Measurements from ENCODE around the gene ABHD8. TPM values are rescaled to one million over a fixed set of nuclear protein-coding genes. Genes with fewer than 3 reads are reported as not detected.

Gene ABHD8
- total RNA-seq, 1 donor from 2014 or later, result 6.8 TPM

DNA sequence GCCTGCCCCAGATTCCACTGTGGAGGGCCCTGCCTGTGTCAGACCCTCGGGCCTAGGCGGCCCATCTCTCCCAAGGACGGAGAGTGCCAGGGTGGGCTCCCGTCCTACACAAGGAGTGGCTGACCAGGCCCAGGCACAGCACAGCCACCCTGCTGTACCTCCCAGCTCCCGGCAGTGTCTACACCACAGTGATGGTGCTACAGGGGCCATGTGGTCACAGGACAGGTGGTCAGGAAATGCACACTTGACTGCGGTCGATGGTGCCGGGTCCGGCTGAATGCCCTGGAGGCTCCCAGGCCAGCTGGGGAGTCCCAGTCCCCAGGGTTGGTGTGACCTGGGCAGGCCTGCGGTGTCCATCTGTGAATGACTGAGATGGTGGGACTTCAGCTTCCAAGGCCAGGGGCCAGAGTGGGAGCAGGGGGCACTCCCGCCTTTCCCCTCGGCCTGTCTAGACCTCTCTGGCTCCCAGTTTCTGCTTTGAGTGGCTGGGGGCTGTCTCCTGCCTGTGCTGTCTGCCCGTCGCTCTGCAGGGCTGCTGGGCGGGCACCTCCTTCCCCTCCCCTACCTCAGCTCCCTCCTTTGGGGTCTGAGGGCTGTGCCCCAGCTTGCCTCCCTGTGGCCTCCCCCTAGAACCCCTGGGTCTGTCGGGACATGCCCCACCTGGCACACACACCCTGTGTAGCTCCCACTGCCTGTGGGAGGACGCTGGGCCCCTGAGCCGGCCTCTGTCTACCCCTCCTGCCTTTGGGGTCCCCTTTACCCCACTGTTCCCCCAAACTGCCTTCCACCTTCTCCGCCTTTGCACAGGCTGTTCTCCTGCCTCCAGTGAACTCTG, 18.6 kb upstream of the ABHD8 start:
- H3K4me1 ChIP-seq (ENCODE audit: control insufficient read depth in 3 of 3, insufficient read depth in 3 of 3, low read length in 3 of 3), result peaks cover 0 to 4% (median 3%) of the 10 kb centered on the region in 3 donors
- H3K27me3 ChIP-seq (ENCODE audit: control insufficient read depth in 3 of 3, insufficient read depth in 3 of 3, low read length in 3 of 3), result no peaks in the 10 kb centered on the region
- no peak overlapping the region for H3K9ac ChIP-seq (ENCODE audit: low read depth in 1 of 3, low read length in 3 of 3)
- no peak overlapping the region for H3K4me3 ChIP-seq (ENCODE audit: low read length in 3 of 3)
- H3K9me3 ChIP-seq (ENCODE audit: control insufficient read depth in 3 of 3, low read length in 3 of 3), result no peaks in the 10 kb centered on the region
- no peak overlapping the region for H3K27ac ChIP-seq (ENCODE audit: low read depth, low read length)
- peaks cover 18 to 22% (median 20%) of the 10 kb centered on the region in 3 donors for H3K36me3 ChIP-seq (ENCODE audit: control insufficient read depth in 3 of 3, insufficient read depth in 3 of 3, low read length in 3 of 3)

DNA sequence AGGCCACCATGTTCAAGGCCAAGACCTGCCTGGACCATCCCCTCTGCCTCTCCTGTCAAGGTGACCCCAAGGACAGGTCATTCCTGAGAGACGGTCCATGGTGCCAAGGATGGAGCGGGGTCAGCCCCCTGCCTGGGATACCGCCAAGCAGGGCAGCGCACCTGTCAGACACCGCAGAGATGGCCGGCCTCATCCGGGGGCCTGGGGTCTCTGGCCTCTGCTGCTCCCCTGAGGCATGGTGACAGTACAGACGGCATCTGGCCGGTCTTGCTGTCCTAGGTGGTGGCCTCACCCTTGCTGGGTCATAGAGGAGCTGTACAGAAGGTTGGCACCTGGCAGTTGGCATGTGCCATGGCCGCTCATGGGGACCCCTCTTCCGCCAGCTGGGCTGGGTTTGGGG, 17.2 kb upstream of the ABHD8 start:
- H3K4me3 ChIP-seq (ENCODE audit: low read length in 3 of 3), result no peak overlapping the region
- H3K27me3 ChIP-seq (ENCODE audit: control insufficient read depth in 3 of 3, insufficient read depth in 3 of 3, low read length in 3 of 3), result no peaks in the 10 kb centered on the region
- no peak overlapping the region for H3K27ac ChIP-seq (ENCODE audit: low read depth, low read length)
- peaks cover 21 to 28% (median 25%) of the 10 kb centered on the region in 3 donors for H3K36me3 ChIP-seq (ENCODE audit: control insufficient read depth in 3 of 3, insufficient read depth in 3 of 3, low read length in 3 of 3)
- peaks cover 0 to 4% (median 3%) of the 10 kb centered on the region in 3 donors for H3K4me1 ChIP-seq (ENCODE audit: control insufficient read depth in 3 of 3, insufficient read depth in 3 of 3, low read length in 3 of 3)
- no peaks in the 10 kb centered on the region for H3K9me3 ChIP-seq (ENCODE audit: control insufficient read depth in 3 of 3, low read length in 3 of 3)
- no peak overlapping the region for H3K9ac ChIP-seq (ENCODE audit: low read depth in 1 of 3, low read length in 3 of 3)

DNA sequence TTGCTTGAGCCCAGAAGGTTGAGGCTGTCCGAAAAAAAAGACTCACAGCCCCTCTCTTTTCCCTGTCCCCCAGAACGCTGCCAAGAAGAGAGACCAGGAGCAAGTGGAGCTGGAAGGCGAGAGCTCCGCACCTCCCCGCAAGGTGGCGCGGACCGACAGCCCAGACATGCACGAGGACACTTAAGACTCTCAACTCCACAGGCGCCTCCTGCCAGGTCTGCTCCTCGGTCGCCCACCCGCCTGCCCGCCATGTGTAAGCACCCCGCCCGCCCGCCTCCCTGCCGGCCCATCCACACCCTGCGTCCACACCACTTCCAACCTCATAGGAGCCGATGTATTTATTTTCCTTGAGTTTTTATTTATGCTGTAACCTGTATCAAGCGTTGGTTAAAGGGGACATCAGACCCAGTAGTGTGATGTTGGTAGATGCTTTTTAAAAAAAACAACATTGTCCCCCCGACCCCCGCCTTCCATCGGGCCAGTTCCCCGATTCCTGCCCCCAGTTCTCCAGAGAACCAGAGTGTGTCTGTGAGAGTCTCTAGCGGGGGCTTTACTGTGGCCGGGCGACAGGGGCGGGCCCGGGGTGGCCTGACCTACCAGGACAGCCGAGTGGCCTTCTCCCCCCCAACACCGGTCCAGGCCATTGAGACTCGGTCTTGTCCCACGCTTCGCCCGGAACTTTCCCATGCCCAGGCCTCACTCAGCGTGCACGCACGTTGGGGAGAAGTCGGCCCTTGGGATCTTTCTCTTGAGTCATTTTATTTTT, 16.4 kb upstream of the ABHD8 start:
- Histone ChIP-seq H3K36me3 (ENCODE audit: control insufficient read depth in 3 of 3, insufficient read depth in 3 of 3, low read length in 3 of 3) (peaks cover 25 to 28% (median 27%) of the 10 kb centered on the region in 3 donors), H3K9me3 (ENCODE audit: control insufficient read depth in 3 of 3, low read length in 3 of 3) (no peaks in the 10 kb centered on the region)

DNA sequence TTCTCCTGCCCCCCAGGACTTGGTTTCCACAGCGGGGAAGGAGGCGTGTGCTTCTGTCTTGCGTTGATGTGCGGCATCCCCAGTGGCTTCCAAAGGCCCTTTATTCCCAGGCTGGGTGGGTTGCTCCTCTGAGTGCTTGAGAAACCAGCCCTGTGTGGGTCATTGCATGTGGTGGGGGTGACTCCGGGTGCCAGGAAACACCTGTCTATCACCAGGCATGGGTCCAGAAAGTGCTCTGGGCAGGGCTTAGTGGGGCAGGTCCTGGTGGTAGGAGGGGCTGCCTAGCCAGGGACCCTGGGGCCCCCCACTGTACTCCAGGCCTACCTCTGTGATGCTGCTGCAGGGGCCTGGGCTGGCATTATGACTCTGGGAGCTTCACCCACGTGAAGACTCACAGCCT, 15.7 kb upstream of the ABHD8 start:
- Histone ChIP-seq H3K36me3 (ENCODE audit: control insufficient read depth in 3 of 3, insufficient read depth in 3 of 3, low read length in 3 of 3) (peaks cover 31 to 34% (median 33%) of the 10 kb centered on the region in 3 donors), H3K27ac (ENCODE audit: low read depth, low read length) (no peak overlapping the region), H3K9me3 (ENCODE audit: control insufficient read depth in 3 of 3, low read length in 3 of 3) (no peaks in the 10 kb centered on the region), H3K4me1 (ENCODE audit: control insufficient read depth in 3 of 3, insufficient read depth in 3 of 3, low read length in 3 of 3) (peaks cover 0 to 4% (median 3%) of the 10 kb centered on the region in 3 donors), H3K4me3 (ENCODE audit: low read length in 3 of 3) (no peak overlapping the region), H3K27me3 (ENCODE audit: control insufficient read depth in 3 of 3, insufficient read depth in 3 of 3, low read length in 3 of 3) (no peaks in the 10 kb centered on the region), H3K9ac (ENCODE audit: low read depth in 1 of 3, low read length in 3 of 3) (no peak overlapping the region)

More for the DNA sequence above, 16.4 kb upstream of the ABHD8 start:
- Histone ChIP-seq H3K9ac (ENCODE audit: low read depth in 1 of 3, low read length in 3 of 3) (no peak overlapping the region), H3K4me1 (ENCODE audit: control insufficient read depth in 3 of 3, insufficient read depth in 3 of 3, low read length in 3 of 3) (peaks cover 0 to 4% (median 3%) of the 10 kb centered on the region in 3 donors), H3K4me3 (ENCODE audit: low read length in 3 of 3) (no peak overlapping the region), H3K27ac (ENCODE audit: low read depth, low read length) (no peak overlapping the region), H3K27me3 (ENCODE audit: control insufficient read depth in 3 of 3, insufficient read depth in 3 of 3, low read length in 3 of 3) (no peaks in the 10 kb centered on the region)

DNA sequence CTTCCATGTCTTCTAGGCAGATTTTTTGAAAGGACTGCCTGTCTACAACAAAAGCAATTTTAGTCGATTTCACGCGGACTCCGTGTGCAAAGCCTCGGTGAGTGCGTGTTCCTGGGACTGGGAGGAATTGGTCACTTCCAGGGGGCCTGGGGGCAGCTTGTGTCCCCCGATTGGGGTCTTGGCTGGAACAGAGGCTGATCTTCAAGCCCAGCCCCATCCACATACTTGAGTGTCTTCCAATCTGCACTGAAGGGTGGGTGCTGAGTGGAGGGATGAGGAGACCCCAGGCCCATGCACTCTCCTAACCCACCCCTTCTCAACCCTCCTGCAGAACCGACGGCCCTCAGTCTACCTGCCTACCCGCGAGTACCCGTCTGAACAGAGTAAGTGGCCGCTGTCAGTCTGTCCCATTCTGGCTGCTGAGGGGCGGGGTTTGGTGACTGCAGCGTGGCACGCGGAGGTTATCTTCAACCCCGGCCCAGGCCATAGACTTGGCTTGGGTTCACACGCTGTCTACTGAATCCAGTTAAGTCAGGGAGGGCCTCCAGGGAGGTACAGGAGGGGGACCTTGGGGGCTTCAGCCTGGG, 10.9 kb upstream of the ABHD8 start:
- Histone ChIP-seq H3K27me3 (ENCODE audit: control insufficient read depth in 3 of 3, insufficient read depth in 3 of 3, low read length in 3 of 3) (no peaks in the 10 kb centered on the region), H3K4me1 (ENCODE audit: control insufficient read depth in 3 of 3, insufficient read depth in 3 of 3, low read length in 3 of 3) (peaks cover 13 to 25% (median 14%) of the 10 kb centered on the region in 3 donors), H3K9ac (ENCODE audit: low read depth in 1 of 3, low read length in 3 of 3) (no peak overlapping the region), H3K36me3 (ENCODE audit: control insufficient read depth in 3 of 3, insufficient read depth in 3 of 3, low read length in 3 of 3) (peaks cover 14 to 30% (median 20%) of the 10 kb centered on the region in 3 donors), H3K4me3 (ENCODE audit: low read length in 3 of 3) (no peak overlapping the region), H3K9me3 (ENCODE audit: control insufficient read depth in 3 of 3, low read length in 3 of 3) (no peaks in the 10 kb centered on the region), H3K27ac (ENCODE audit: low read depth, low read length) (no peak overlapping the region)

DNA sequence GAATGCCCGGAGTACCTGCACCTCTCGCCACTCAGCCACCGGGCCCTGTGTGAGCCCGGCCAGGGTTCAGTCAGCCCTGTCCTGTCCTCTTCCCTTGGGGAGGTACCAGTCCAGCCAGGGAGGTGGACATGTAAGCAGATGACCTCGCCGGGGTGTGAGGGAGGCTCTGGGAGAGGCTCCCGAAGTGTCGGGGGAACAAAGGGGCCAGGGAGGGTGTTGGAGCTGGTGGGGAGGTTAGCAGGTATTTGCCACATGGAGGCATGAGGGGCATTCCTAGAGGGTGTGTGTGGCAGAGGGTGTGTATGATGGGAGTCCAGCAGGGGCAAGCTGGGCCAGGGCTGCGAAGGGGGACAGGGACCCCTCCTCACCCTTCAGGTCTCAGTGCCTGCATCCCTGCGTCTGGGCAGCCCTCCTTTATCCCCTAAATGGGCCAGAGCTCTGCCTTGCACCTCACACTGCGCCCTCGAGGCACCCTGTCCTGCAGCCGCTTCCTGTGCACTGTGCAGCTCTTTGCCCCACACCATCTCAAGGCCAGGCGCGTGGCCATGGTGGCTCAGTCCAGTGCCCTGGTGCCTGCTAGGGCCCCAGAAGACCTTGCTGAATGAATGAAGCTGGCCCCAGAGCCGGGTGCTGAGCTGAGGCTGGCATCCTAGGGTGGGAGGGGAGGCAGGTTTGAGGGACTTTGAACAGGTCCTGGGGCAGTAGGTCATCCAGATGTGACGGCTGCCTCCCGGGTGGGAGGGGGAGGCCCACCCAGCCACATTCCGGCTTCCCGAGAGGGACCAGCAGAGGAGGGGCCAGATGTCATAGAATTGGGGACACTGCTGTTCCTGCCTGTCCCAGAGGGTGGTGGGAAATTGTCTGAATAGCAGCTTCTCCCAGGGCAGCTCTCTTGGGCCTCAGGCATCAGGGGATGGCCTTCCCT, 9.2 kb upstream of the ABHD8 start:
- Histone ChIP-seq H3K27me3 (ENCODE audit: control insufficient read depth in 3 of 3, insufficient read depth in 3 of 3, low read length in 3 of 3) (no peaks in the 10 kb centered on the region), H3K9me3 (ENCODE audit: control insufficient read depth in 3 of 3, low read length in 3 of 3) (no peaks in the 10 kb centered on the region), H3K27ac (ENCODE audit: low read depth, low read length) (no peak overlapping the region), H3K36me3 (ENCODE audit: control insufficient read depth in 3 of 3, insufficient read depth in 3 of 3, low read length in 3 of 3) (peaks cover 13 to 25% (median 17%) of the 10 kb centered on the region in 3 donors), H3K4me1 (ENCODE audit: control insufficient read depth in 3 of 3, insufficient read depth in 3 of 3, low read length in 3 of 3) (peaks cover 13 to 31% (median 19%) of the 10 kb centered on the region in 3 donors), H3K4me3 (ENCODE audit: low read length in 3 of 3) (no peak overlapping the region), H3K9ac (ENCODE audit: low read depth in 1 of 3, low read length in 3 of 3) (peak overlapping the region in 1 of 3 donors; percentile 25)

DNA sequence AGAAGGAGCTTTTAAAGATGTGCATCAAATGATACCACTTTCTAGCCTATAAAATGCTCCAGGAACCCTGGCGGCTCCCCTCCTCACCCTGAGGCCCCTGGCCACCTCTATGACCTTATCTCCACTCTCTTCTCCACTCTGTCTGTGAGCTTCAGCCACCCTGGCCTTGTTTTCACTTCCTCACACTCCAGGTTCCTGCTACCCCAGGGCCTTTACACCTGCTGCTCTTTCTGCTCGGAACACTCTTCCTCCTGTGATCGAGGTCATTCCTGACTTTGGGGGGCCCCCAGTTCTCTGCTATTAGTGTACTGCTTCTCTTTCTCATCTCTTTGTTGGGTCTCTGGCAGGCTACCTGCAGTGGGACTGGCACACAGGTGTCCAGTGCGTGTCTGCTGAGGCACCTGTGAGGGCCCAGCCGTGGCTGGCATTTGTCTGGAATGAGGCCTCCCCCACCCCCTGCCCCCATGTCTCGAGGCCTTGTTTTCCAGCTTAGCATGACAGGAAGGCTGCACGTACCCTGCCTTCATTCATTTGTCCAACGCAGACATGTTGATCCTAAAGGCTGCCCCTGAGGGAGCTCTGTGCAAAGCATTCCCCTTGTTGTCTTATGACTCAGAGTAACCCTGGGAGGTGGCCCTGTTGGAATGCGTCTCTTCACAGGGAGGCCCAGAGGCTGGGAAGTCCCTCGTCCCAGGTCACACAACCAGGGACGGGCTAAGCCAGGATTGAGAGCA, 8.4 kb upstream of the ABHD8 start:
- Histone ChIP-seq H3K4me1 (ENCODE audit: control insufficient read depth in 3 of 3, insufficient read depth in 3 of 3, low read length in 3 of 3) (peaks cover 14 to 37% (median 20%) of the 10 kb centered on the region in 3 donors), H3K9ac (ENCODE audit: low read depth in 1 of 3, low read length in 3 of 3) (no peak overlapping the region), H3K36me3 (ENCODE audit: control insufficient read depth in 3 of 3, insufficient read depth in 3 of 3, low read length in 3 of 3) (peaks cover 13 to 25% (median 17%) of the 10 kb centered on the region in 3 donors), H3K27ac (ENCODE audit: low read depth, low read length) (no peak overlapping the region), H3K4me3 (ENCODE audit: low read length in 3 of 3) (no peak overlapping the region), H3K27me3 (ENCODE audit: control insufficient read depth in 3 of 3, insufficient read depth in 3 of 3, low read length in 3 of 3) (no peaks in the 10 kb centered on the region), H3K9me3 (ENCODE audit: control insufficient read depth in 3 of 3, low read length in 3 of 3) (no peaks in the 10 kb centered on the region)

DNA sequence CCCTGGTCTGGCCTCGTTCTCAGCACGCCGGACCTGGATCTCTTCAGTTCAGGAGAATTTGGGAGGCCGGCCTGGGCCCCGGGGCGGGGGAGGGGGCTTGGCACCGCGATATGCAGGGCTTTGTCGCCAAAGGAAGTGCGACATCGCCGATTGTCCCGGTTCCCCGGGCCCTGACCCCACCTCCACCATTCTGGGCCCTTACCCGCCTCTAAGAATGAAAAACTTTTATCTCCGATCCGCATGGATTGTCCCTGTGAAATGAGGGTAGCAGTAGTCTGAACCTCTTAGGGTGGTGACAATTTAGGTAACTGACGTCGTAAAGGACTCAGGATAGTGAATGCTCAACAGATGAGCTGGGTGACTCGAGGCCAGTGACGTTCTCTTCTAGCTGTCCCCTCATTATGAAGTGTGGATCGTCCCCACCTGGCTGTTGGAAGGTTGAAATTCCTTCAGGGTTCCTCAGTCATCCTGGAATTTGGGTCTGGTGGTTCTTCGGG, 6.8 kb upstream of the ABHD8 start:
- Histone ChIP-seq H3K36me3 (ENCODE audit: control insufficient read depth in 3 of 3, insufficient read depth in 3 of 3, low read length in 3 of 3) (peaks cover 9 to 17% (median 10%) of the 10 kb centered on the region in 3 donors), H3K4me1 (ENCODE audit: control insufficient read depth in 3 of 3, insufficient read depth in 3 of 3, low read length in 3 of 3) (peaks cover 27 to 52% (median 33%) of the 10 kb centered on the region in 3 donors), H3K27me3 (ENCODE audit: control insufficient read depth in 3 of 3, insufficient read depth in 3 of 3, low read length in 3 of 3) (no peaks in the 10 kb centered on the region), H3K9ac (ENCODE audit: low read depth in 1 of 3, low read length in 3 of 3) (peak overlapping the region; percentile 84 to 93 (median 90)), H3K4me3 (ENCODE audit: low read length in 3 of 3) (peak overlapping the region; percentile 86 to 89 (median 88)), H3K9me3 (ENCODE audit: control insufficient read depth in 3 of 3, low read length in 3 of 3) (no peaks in the 10 kb centered on the region), H3K27ac (ENCODE audit: low read depth, low read length) (peak overlapping the region; percentile 79)
